H1 (cell line): ENCODE measurements around the gene ANK2. TPM values are rescaled to one million over a fixed set of nuclear protein-coding genes. Genes with fewer than 3 reads are reported as not detected.

Experiments used
- CTCF ChIA-PET: fragments of 300-600 bp; sonication (Branson Sonifier 250); formaldehyde crosslinking; loops from one replicate; lab custom pipeline; 2021; ENCODE audit not compliant: partially characterized antibody; lab: Charles Lee
- POLR2A ChIA-PET: fragments of 300-600 bp; sonication (Branson Sonifier 250); formaldehyde crosslinking; loops from one replicate; lab custom pipeline; 2021; ENCODE audit warnings: inconsistent platforms; ENCODE audit not compliant: partially characterized antibody; lab: Charles Lee
- DNase-seq, 2 experiments: peaks; one replicate each; pipeline versions ENCODE4 v3.0.0 to v3.0.0-alpha.2; 2010 to 2022; ENCODE audit warnings: low spot score in 2 of 2, low read depth in 1 of 2, mixed read lengths in 1 of 2
- FAIRE-seq: peaks from 2 replicates; lab custom pipeline; 2011; peaks lifted over from hg19 to GRCh38; lab: Jason Lieb, UNC
- H2AFZ ChIP-seq: 2 replicates; pipeline ENCODE4 v1.8.1; 2012; ENCODE audit warnings: low read length, inconsistent platforms
- H2AK5ac ChIP-seq: 2 replicates; pipeline ENCODE4 v1.6.1; 2013; ENCODE audit warnings: low read depth, low read length
- H2BK120ac ChIP-seq: replicated peaks from 2 replicates; pipeline ENCODE3; 2013; ENCODE audit warnings: low read depth, low read length, inconsistent platforms
- H2BK12ac ChIP-seq: 2 replicates; pipeline ENCODE4 v1.6.1; 2013; ENCODE audit warnings: low read depth, low read length
- H2BK15ac ChIP-seq: 2 replicates; pipeline ENCODE4 v1.6.1; 2013; ENCODE audit warnings: low read length
- H2BK20ac ChIP-seq: 2 replicates; pipeline ENCODE4 v1.6.1; 2013; ENCODE audit warnings: low read length
- H2BK5ac ChIP-seq: 2 replicates; pipeline ENCODE4 v1.6.1; 2013; ENCODE audit warnings: low read depth, low read length
- H3K14ac ChIP-seq: 2 replicates; pipeline ENCODE4 v1.6.1; 2013; ENCODE audit warnings: inconsistent platforms; ENCODE audit not compliant: insufficient read length
- H3K18ac ChIP-seq: 2 replicates; pipeline ENCODE4 v1.6.1; 2013; ENCODE audit warnings: low read length; ENCODE audit errors: extremely low read depth
- H3K23ac ChIP-seq: 2 replicates; pipeline ENCODE4 v1.6.1; 2013; ENCODE audit warnings: inconsistent platforms; ENCODE audit not compliant: insufficient read length
- H3K23me2 ChIP-seq: 2 replicates; pipeline ENCODE4 v1.6.1; 2013; ENCODE audit warnings: low read depth, low read length
- H3K27ac ChIP-seq: 2 replicates; pipeline ENCODE4 v1.6.1; 2011; ENCODE audit warnings: low read depth, low read length, inconsistent platforms
- H3K27me3 ChIP-seq, 4 experiments: replicated peaks in 1 of 4; 1 replicate in 1 of 4; 2 replicates in 3 of 4; pipeline versions ENCODE4 v1.6.1 to v1.8.1; 2011 to 2013; ENCODE audit warnings: low read length in 3 of 4, mild to moderate bottlenecking in 3 of 4, inconsistent platforms in 2 of 4, mixed read lengths in 2 of 4, moderate library complexity in 1 of 4; ENCODE audit not compliant: control insufficient read depth in 3 of 4, insufficient read depth in 3 of 4; ENCODE audit errors: extremely low read depth in 1 of 4
- H3K36me3 ChIP-seq, 4 experiments: 2 replicates each; pipeline versions ENCODE4 v1.6.1 to v1.8.1; 2011 to 2013; ENCODE audit warnings: mild to moderate bottlenecking in 4 of 4, low read length in 3 of 4, moderate library complexity in 2 of 4, control low read depth in 1 of 4, inconsistent platforms in 1 of 4; ENCODE audit not compliant: insufficient read depth in 4 of 4, control insufficient read depth in 2 of 4
- H3K4ac ChIP-seq: replicated peaks from 2 replicates; pipeline ENCODE3; 2013; ENCODE audit warnings: low read length, low read depth, mixed read lengths, inconsistent platforms; ENCODE audit not compliant: insufficient read length
- H3K4me1 ChIP-seq, 4 experiments: replicated peaks in 1 of 4; 1 replicate in 1 of 4; 2 replicates in 3 of 4; pipeline versions ENCODE4 v1.6.1 to v1.8.1; 2011 to 2013; ENCODE audit warnings: low read length in 3 of 4, inconsistent platforms in 2 of 4, mixed read lengths in 1 of 4; ENCODE audit not compliant: insufficient read depth in 4 of 4, control insufficient read depth in 3 of 4
- H3K4me2 ChIP-seq, 2 experiments: 2 replicates each; pipeline versions ENCODE4 v1.6.1 to v1.8.1; 2011 to 2013; ENCODE audit warnings: low read depth in 2 of 2, low read length in 2 of 2, control low read depth in 1 of 2, inconsistent platforms in 1 of 2, mild to moderate bottlenecking in 1 of 2; ENCODE audit not compliant: insufficient read depth in 1 of 2
- H3K4me3 ChIP-seq, 4 experiments: fragments of 200-600, 300-600 bp in 1 of 4; sonication (generic), shearing (Covaris generic), sonication (Bioruptor Twin) in 1 of 4; 2 replicates each; pipeline versions ENCODE4 v1.5.1 to v1.8.1; 2011 to 2016; ENCODE audit warnings: low read length in 4 of 4, low read depth in 3 of 4, control low read depth in 2 of 4, inconsistent platforms in 2 of 4, mild to moderate bottlenecking in 2 of 4, mixed read lengths in 1 of 4, moderate library complexity in 1 of 4; ENCODE audit not compliant: insufficient read depth in 2 of 4; ENCODE audit errors: extremely low read depth in 1 of 4
- H3K56ac ChIP-seq: replicated peaks from 2 replicates; pipeline ENCODE3; 2013; ENCODE audit warnings: low read depth, mild to moderate bottlenecking, mixed read lengths, low read length, inconsistent platforms; ENCODE audit not compliant: insufficient read length
- H3K79me1 ChIP-seq: 2 replicates; pipeline ENCODE4 v1.6.1; 2013; ENCODE audit warnings: low read depth, low read length, control low read depth
- H3K79me2 ChIP-seq, 2 experiments: 2 replicates each; pipeline versions ENCODE4 v1.6.1 to v1.8.1; 2012 to 2013; ENCODE audit warnings: low read length in 2 of 2, mild to moderate bottlenecking in 2 of 2, inconsistent platforms in 1 of 2; ENCODE audit not compliant: insufficient read depth in 2 of 2, control insufficient read depth in 1 of 2
- H3K9ac ChIP-seq, 4 experiments: replicated peaks in 1 of 4; 1 replicate in 1 of 4; 2 replicates in 3 of 4; pipeline versions ENCODE4 v1.6.1 to v1.8.1; 2011 to 2013; ENCODE audit warnings: low read depth in 3 of 4, low read length in 3 of 4, control low read depth in 2 of 4, mild to moderate bottlenecking in 2 of 4, moderate library complexity in 2 of 4, inconsistent platforms in 1 of 4; ENCODE audit errors: extremely low read depth in 1 of 4
- H3K9me3 ChIP-seq, 2 experiments: 2 replicates each; pipeline versions ENCODE4 v1.6.1 to v1.8.1; 2012 to 2013; ENCODE audit warnings: mild to moderate bottlenecking in 2 of 2, moderate library complexity in 2 of 2, control low read depth in 1 of 2, inconsistent platforms in 1 of 2, low read depth in 1 of 2, low read length in 1 of 2, mixed read lengths in 1 of 2; ENCODE audit not compliant: insufficient read depth in 2 of 2
- H4K20me1 ChIP-seq, 2 experiments: replicated peaks in 1 of 2; 2 replicates each; pipeline versions ENCODE3 to v1.8.1; 2011 to 2013; ENCODE audit warnings: inconsistent platforms in 2 of 2, low read length in 2 of 2, mild to moderate bottlenecking in 1 of 2; ENCODE audit not compliant: insufficient read depth in 2 of 2, control insufficient read depth in 1 of 2
- H4K5ac ChIP-seq: 2 replicates; pipeline ENCODE4 v1.6.1; 2013; ENCODE audit warnings: low read length, low read depth, mixed read lengths, inconsistent platforms; ENCODE audit not compliant: insufficient read length
- H4K8ac ChIP-seq: 2 replicates; pipeline ENCODE4 v1.8.0; 2013; ENCODE audit warnings: mild to moderate bottlenecking, moderate library complexity, low read length, inconsistent platforms; ENCODE audit not compliant: insufficient read depth; ENCODE audit errors: extremely low read depth
- H4K91ac ChIP-seq: replicated peaks from 2 replicates; pipeline ENCODE3; 2013; ENCODE audit warnings: low read length, mixed read lengths, inconsistent platforms; ENCODE audit not compliant: insufficient read length
- CBX5 ChIP-seq: fragments of 300-800, 300-1000 bp; sonication (generic); IDR thresholded peaks from 2 replicates; pipeline ENCODE4 v1.7.1; 2016; ENCODE audit warnings: antibody characterized with exemption, low read length, low read depth
- POLR2A ChIP-seq, 2 experiments: IDR thresholded peaks; 1 replicate in 1 of 2; 2 replicates in 1 of 2; pipeline ENCODE4 v1.6.1; 2011; ENCODE audit warnings: low read depth in 2 of 2, low read length in 2 of 2, mild to moderate bottlenecking in 2 of 2; ENCODE audit errors: control extremely low read depth in 1 of 2
- RAD21 ChIP-seq, 2 experiments: IDR thresholded peaks in 1 of 2; conservative IDR thresholded peaks in 1 of 2; 2 replicates each; pipeline ENCODE4 v1.6.1; 2011; ENCODE audit warnings: low read depth in 2 of 2, low read length in 2 of 2, improper control_type of control experiment in 1 of 2, inconsistent platforms in 1 of 2, mild to moderate bottlenecking in 1 of 2, moderate library complexity in 1 of 2
- RXRA ChIP-seq: IDR thresholded peaks from 2 replicates; pipeline ENCODE4 v1.6.1; 2011; ENCODE audit warnings: low read depth, mild to moderate bottlenecking, low read length, moderate library complexity; ENCODE audit not compliant: insufficient read depth
- SUZ12 ChIP-seq: fragments of 200-600 bp; sonication (generic); IDR thresholded peaks from 2 replicates; pipeline ENCODE4 v1.6.1; 2012; ENCODE audit warnings: mild to moderate bottlenecking, inconsistent platforms, low read length, moderate library complexity, mixed read lengths
- TAF7 ChIP-seq: optimal IDR thresholded peaks from 2 replicates; pipeline ENCODE3; 2011; ENCODE audit warnings: low read depth, mild to moderate bottlenecking, inconsistent platforms, low read length, moderate library complexity, borderline replicate concordance
- TEAD4 ChIP-seq: IDR thresholded peaks from 2 replicates; pipeline ENCODE4 v1.6.1; 2012; ENCODE audit warnings: low read depth, low read length, inconsistent platforms, mixed read lengths
- WGBS, 2 experiments: shearing (Covaris generic) in 1 of 2; methylation state at CpG; one replicate each; pipeline versions ENCODE4 v1.1.6 to v1.1.7; 2013 to 2015; ENCODE audit warnings: low lambda C conversion rate in 2 of 2, mixed read lengths in 2 of 2, inconsistent platforms in 1 of 2, low coverage in 1 of 2, missing lambda C conversion rate in 1 of 2; ENCODE audit not compliant: insufficient replicate concordance in 2 of 2, insufficient coverage in 1 of 2, insufficient read length in 1 of 2; ENCODE audit errors: extremely low coverage in 1 of 2, missing lambda C conversion rate in 1 of 2; 5-methylcytosine and 5-hydroxymethylcytosine counted together
- polyA plus RNA-seq, 7 experiments: library from polyadenylated mRNA; depleted of rRNA in 3 of 7; stranded (reverse) in 5 of 7; unstranded in 2 of 7; fragments of >200 nt in 5 of 7; fragments of 200-250 nt in 2 of 7; gene quantifications; 1 replicate in 5 of 7; 2 replicates in 1 of 7; 4 replicates in 1 of 7; pipeline versions ENCODE4 v1.2.1 to v1.2.3, GENCODE V29; 2011 to 2013; ENCODE audit warnings: missing spikeins in 2 of 7, mixed read lengths in 2 of 7
- total RNA-seq: library from RNA; stranded (reverse); fragmentation: NEBNext Ultra II Directional; extraction: Animal tissue kit (Norgen Biotek cat#: 25700); gene quantifications from 2 replicates; pipeline ENCODE4 v1.2.1, GENCODE V29; 2021

The ANK2 gene
- total and polyA plus RNA-seq, 2 of the 8 experiments (the other 6 are each of a cell fraction or from before 2014, with no cell fraction given) = 14.2 to 35.1 TPM

- Histone ChIP-seq H2AFZ (no peak overlapping the region), H3K4me1 (no peaks in the 10 kb centered on the region), H3K4me3 (no peak overlapping the region), H3K36me3 (no peaks in the 10 kb centered on the region), H4K5ac (no peak overlapping the region), H3K4ac (no peak overlapping the region), H3K14ac (no peak overlapping the region), H4K20me1 (no peaks in the 10 kb centered on the region), H4K8ac (no peak overlapping the region), H2AK5ac (no peak overlapping the region), H2BK5ac (no peak overlapping the region), H3K23me2 (no peaks in the 10 kb centered on the region), H2BK120ac (no peak overlapping the region), H3K9ac (no peak overlapping the region), H3K4me2 (no peak overlapping the region), H2BK15ac (no peak overlapping the region), H2BK20ac (no peak overlapping the region), H3K79me1 (no peaks in the 10 kb centered on the region), H3K27me3 (no peaks in the 10 kb centered on the region), H3K27ac (no peak overlapping the region), H4K91ac (no peak overlapping the region), H3K56ac (no peak overlapping the region), H3K79me2 (no peaks in the 10 kb centered on the region), H3K23ac (no peak overlapping the region), H2BK12ac (no peak overlapping the region), H3K9me3 (no peaks in the 10 kb centered on the region), H3K18ac (no peak overlapping the region)
- WGBS, 2 experiments = 89% methylated on average over 1 of the region's 1 CpG; no CpG with 5 or more reads in 1 of the 2 experiments
- ChIA-PET POLR2A (no interaction called here), CTCF (interaction anchor here (0.6 to 1.9 kb wide), 6 partner anchors 8 to 257 kb away, joined by 3 to 13 read pairs (median 3); no protein-coding TSS in a partner anchor)
- no peak for FAIRE-seq
- DNase-seq = no peak
- TF ChIP-seq RAD21 (IDR thresholded peaks at IDR 0.05 in 1 of 2, conservative IDR thresholded peaks at IDR 0.05 in 1 of 2; ENCODE audit: low read depth in 2 of 2, low read length in 2 of 2) (no peak), CBX5 (no peak), TEAD4 (no peak), SUZ12 (no peak), RXRA (no peak), POLR2A (IDR thresholded peaks at IDR 0.05; ENCODE audit: control extremely low read depth in 1 of 2, low read depth in 2 of 2, low read length in 2 of 2) (no peak), TAF7 (no peak)
These were observed 112.6 kb downstream of the ANK2 start for GRCh38 chr4:113162089-113162488.
